GM19463 (cell line): ENCODE results near the gene CPED1.
A peak's percentile ranks its signal among the peaks of the same experiment; 100 is the strongest.
"Not testable (repeated sequence)": the region's sequence is repeated elsewhere in the genome, so short reads cannot be mapped to it uniquely, and the experiment has no call there.

ENCODE experiments used
- ATAC-seq: cut with Tn5 transposase; IDR thresholded peaks from one replicate; pipeline ENCODE4 v1.9.1; 2021; ENCODE audit warnings: mild to moderate bottlenecking, moderate library complexity; ENCODE audit not compliant: unreplicated experiment

Gene CPED1

DNA sequence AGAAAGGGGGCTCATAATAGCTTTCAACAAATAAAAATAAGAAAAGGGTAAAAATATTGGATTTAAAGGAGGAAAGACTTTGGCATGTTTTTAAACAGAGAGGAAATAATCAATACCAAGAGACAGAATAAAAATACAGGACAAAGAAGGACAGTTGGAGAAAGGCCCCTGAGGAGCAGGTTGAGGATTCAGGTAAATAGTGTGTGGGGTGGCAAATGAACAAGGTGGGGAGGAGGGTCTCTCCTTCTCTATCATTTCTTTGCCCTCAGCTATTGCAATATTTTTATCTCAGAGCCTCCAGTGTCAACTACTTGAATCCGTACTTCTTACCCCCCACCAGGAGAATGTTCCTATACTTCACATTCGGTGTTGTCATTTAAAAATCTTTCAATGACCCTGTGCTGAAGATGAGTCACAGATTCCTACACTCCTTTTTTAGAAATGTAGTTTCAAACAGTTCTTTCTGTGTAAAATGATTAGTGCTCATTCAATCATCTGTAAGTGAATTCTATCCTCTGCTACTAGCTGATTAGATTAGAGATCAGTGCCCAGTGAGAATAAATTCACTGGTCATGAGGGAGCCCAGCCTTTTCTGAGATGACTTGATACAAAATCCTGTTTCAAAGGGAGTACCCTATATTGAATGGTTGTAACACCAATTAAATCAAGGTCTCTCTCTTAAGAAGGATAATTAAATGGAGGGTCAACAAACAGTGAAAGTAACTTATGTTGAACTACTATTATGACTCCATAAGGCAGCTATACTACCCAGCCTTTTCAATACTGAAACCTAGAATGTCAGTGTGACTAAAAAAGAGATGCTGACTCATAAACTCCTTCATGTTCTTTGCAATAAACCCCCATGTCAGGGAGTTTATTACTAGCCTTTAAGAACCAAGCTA is 289.9 kb downstream of the CPED1 start:
- ATAC-seq: peak; percentile 97

GRCh38 chr7:121279060-121279620 is 290.6 kb downstream of the CPED1 start:
- no peak for ATAC-seq

DNA sequence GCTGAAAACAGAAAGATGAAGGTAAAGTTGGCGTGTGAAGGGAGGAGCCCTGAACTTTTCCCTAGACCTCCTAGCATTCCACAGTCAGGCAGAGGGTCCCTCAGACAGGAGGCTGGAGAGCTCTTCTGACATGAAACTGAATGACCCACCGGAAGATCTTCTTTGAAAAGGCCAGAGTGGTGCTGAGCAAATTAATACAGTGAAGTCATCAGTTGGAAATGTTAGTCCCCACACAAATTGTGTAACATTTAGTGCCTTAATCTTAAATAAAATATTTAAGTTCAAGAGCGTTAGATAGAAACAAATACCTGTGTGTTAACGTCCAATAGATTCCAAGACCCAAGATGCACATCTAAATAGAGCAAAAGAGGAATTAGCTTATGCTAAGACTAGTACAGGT is 291.3 kb downstream of the CPED1 start:
- ATAC-seq: no peak

- ATAC-seq: no peak
Measured at GRCh38 chr7:121280656-121281055, 292.1 kb downstream of the CPED1 start.

DNA sequence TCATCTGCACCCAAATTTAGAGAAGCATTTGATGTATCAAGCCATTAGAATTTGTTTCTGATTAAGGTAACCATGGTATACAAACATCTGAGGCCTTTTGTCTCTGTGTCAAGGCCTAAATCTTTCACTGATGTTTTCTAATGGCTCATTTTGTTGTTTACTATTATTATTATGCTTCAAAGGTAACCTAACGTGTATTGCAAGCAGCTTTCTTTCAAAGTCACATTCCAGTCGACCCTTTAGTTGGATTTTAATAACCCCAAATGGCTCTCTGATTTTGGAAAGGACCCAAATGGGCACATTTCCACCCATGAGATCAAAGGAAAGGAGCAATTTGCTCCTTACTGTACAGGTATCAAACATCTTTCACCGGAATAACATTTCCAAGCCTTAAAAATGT is 293.6 kb downstream of the CPED1 start:
- no peak for ATAC-seq

GRCh38 chr7:121285066-121285667 is 296.7 kb downstream of the CPED1 start:
- no peak for ATAC-seq

DNA sequence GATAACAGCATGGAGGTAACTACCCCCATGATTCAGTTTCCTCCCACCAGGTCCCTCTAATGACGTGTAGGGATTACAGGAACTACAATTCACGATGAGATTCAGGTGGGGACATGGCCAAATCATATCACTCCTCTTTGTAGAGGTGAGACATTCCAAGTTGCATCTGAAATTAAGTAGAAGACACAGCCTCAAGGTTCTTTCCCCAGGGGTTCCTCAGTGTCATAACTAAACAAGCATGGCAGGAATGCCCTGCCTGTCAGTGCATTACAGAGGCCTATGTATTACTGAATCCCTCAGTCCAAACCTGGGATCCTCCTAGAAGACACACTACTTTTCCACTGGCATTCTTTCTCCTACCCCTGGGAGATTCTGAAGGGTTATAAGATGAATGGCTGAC is 297.7 kb downstream of the CPED1 start:
- ATAC-seq: no peak

DNA sequence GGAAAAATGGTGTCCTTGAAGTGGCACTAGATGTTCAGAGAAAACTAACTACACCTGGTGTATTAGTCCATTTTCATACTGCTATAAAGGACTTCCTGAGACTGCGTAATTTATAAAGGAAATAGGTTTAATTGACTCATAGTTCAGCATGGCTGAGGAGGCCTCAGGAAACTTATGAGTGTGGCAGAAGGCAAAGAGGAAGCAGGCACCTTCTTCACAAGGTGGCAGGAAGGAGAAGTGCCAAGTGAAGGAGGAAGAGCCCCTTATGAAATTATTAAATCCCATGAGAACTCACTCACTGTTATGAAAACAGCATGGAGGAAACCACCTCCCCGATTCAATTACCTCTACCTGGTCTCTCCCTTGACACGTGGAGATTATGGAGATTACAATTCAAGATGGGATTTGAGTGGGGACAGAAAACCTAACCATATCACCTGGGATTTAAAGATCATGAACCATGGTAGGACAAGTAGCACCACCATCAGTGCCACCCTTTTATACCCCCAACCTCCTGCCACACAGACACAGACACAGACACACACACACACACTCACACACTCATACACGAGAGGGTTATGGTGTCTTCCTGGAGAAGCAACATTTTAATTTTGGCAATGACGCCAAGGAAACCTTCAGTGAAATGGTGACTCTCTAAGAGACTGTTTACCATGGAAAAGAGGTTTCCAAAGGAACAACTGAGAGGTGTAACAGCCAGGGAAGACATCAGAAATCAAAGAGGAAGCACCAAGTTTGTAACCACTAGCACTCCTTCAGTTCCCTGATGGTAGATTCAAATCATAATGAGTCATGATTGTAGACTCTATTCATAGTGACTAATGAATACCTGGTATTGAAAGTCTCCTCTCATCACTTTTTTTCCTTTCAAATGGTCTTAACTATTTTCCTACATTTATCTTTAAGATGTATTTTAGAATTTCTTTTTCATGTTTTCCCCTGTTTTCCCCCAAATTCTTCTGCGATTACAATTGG is 298.5 kb downstream of the CPED1 start:
- no peak for ATAC-seq

GRCh38 chr7:121288894-121289293 is 300.4 kb downstream of the CPED1 start:
- ATAC-seq: no peak

- not testable (repeated sequence) for ATAC-seq
Measured at GRCh38 chr7:121289930-121290329, 301.4 kb downstream of the CPED1 start.

GRCh38 chr7:121294448-121294992 is 306.0 kb downstream of the CPED1 start:
- no peak for ATAC-seq

GRCh38 chr7:121297843-121298242 is 309.3 kb downstream of the CPED1 start:
- ATAC-seq: no peak

DNA sequence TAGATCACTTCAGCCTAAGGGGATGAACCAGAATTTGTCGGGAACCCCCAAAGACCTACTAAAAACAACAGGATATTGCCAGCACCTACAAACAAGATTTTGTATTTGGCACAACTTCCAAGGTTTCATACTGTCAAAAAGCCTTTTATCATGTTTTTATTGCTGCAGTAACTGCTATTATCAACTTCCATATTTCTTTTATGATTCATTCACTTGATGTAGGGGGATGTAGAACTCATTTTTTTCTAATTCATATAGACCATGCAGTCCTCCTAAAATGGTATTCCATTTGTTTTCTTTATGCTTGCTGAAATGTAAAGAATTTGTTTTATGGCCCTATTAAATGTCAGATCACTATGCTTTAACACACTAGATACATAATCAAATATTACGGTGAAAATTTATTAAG is 310.3 kb downstream of the CPED1 start:
- no peak for ATAC-seq

DNA sequence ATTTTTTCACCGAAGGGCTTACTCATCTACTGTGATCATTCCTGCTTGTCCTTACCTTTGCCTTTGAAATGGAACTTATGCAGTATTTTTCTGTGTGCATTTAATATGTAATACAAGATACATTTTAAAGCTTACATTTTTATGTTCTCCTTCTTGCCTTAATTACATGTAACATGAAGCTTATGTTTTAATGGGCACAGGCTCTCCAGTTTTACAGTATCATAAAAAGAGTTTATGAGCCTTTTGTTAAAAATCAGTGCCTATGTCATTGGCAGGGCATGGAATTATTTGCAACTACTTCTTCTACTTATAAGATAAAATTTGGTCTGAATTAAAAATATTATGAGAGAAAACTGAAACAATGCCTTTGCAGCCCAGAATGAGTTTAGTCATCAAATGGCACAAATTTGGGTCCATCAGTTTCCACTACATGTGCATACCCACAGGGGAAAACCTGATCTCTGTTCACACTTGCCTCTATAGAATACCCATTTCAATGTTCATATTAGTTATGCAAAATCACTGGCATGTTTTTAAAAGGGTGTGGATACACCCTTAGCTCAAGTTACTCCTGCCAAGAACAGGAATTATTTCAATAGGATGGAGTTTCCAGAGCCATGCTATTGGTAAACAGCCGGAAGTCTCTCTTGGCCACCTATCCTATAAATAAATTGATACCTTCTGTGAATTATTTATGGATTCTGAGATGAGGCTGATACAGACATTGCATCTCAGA is 312.3 kb downstream of the CPED1 start:
- no peak for ATAC-seq

- ATAC-seq: no peak
Measured at GRCh38 chr7:121301446-121302213, 313.1 kb downstream of the CPED1 start.

DNA sequence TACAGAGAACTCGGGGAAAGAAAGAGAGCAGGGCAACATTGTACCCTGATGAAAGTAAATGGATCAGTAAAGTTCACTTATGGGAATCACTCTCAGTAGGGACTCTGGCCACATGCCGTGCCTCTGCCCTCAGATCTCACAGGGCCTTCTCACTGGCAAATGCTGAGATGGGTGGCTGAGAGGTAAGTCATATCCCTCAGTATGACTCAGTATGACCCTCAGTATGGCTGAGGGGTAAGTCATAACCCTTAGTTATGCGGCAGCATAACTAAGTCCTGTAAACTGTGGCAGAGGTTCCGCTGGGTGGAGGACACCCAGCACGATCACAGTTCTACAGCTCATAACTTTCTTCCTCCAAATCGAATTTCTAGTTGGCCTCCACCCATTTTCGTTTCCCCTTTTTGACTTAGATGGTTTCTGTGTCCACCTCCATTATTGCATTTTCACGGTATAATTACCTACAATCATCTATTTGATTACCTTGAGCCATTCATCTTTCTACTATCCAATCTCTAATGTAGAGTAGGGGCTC is 313.8 kb downstream of the CPED1 start:
- peak; percentile 97 for ATAC-seq

GRCh38 chr7:121303422-121304101 is 315.1 kb downstream of the CPED1 start:
- no peak for ATAC-seq

GRCh38 chr7:121304102-121304658 is 315.7 kb downstream of the CPED1 start:
- ATAC-seq: no peak
